H1 (cell line): ENCODE results near the gene FADD. TPM values are rescaled to one million over a fixed set of nuclear protein-coding genes. Genes with fewer than 3 reads are reported as not detected.
A peak's percentile ranks its signal among the peaks of the same experiment; 100 is the strongest.

Source experiments
- CTCF ChIA-PET: fragments of 300-600 bp; sonication (Branson Sonifier 250); formaldehyde crosslinking; loops from one replicate; lab custom pipeline; 2021; ENCODE audit not compliant: partially characterized antibody; lab: Charles Lee
- POLR2A ChIA-PET: fragments of 300-600 bp; sonication (Branson Sonifier 250); formaldehyde crosslinking; loops from one replicate; lab custom pipeline; 2021; ENCODE audit warnings: inconsistent platforms; ENCODE audit not compliant: partially characterized antibody; lab: Charles Lee
- DNase-seq, 2 experiments: peaks; one replicate each; pipeline versions ENCODE4 v3.0.0 to v3.0.0-alpha.2; 2010 to 2022; ENCODE audit warnings: low spot score in 2 of 2, low read depth in 1 of 2, mixed read lengths in 1 of 2
- FAIRE-seq: peaks from 2 replicates; lab custom pipeline; 2011; peaks lifted over from hg19 to GRCh38; lab: Jason Lieb, UNC
- H2AFZ ChIP-seq: 2 replicates; pipeline ENCODE4 v1.8.1; 2012; ENCODE audit warnings: low read length, inconsistent platforms
- H2AK5ac ChIP-seq: 2 replicates; pipeline ENCODE4 v1.6.1; 2013; ENCODE audit warnings: low read depth, low read length
- H2BK120ac ChIP-seq: replicated peaks from 2 replicates; pipeline ENCODE3; 2013; ENCODE audit warnings: low read depth, low read length, inconsistent platforms
- H2BK12ac ChIP-seq: 2 replicates; pipeline ENCODE4 v1.6.1; 2013; ENCODE audit warnings: low read depth, low read length
- H2BK15ac ChIP-seq: 2 replicates; pipeline ENCODE4 v1.6.1; 2013; ENCODE audit warnings: low read length
- H2BK20ac ChIP-seq: 2 replicates; pipeline ENCODE4 v1.6.1; 2013; ENCODE audit warnings: low read length
- H2BK5ac ChIP-seq: 2 replicates; pipeline ENCODE4 v1.6.1; 2013; ENCODE audit warnings: low read depth, low read length
- H3K14ac ChIP-seq: 2 replicates; pipeline ENCODE4 v1.6.1; 2013; ENCODE audit warnings: inconsistent platforms; ENCODE audit not compliant: insufficient read length
- H3K18ac ChIP-seq: 2 replicates; pipeline ENCODE4 v1.6.1; 2013; ENCODE audit warnings: low read length; ENCODE audit errors: extremely low read depth
- H3K23ac ChIP-seq: 2 replicates; pipeline ENCODE4 v1.6.1; 2013; ENCODE audit warnings: inconsistent platforms; ENCODE audit not compliant: insufficient read length
- H3K23me2 ChIP-seq: 2 replicates; pipeline ENCODE4 v1.6.1; 2013; ENCODE audit warnings: low read depth, low read length
- H3K27ac ChIP-seq: 2 replicates; pipeline ENCODE4 v1.6.1; 2011; ENCODE audit warnings: low read depth, low read length, inconsistent platforms
- H3K27me3 ChIP-seq, 4 experiments: replicated peaks in 1 of 4; 1 replicate in 1 of 4; 2 replicates in 3 of 4; pipeline versions ENCODE4 v1.6.1 to v1.8.1; 2011 to 2013; ENCODE audit warnings: low read length in 3 of 4, mild to moderate bottlenecking in 3 of 4, inconsistent platforms in 2 of 4, mixed read lengths in 2 of 4, moderate library complexity in 1 of 4; ENCODE audit not compliant: control insufficient read depth in 3 of 4, insufficient read depth in 3 of 4; ENCODE audit errors: extremely low read depth in 1 of 4
- H3K36me3 ChIP-seq, 4 experiments: 2 replicates each; pipeline versions ENCODE4 v1.6.1 to v1.8.1; 2011 to 2013; ENCODE audit warnings: mild to moderate bottlenecking in 4 of 4, low read length in 3 of 4, moderate library complexity in 2 of 4, control low read depth in 1 of 4, inconsistent platforms in 1 of 4; ENCODE audit not compliant: insufficient read depth in 4 of 4, control insufficient read depth in 2 of 4
- H3K4ac ChIP-seq: replicated peaks from 2 replicates; pipeline ENCODE3; 2013; ENCODE audit warnings: low read length, low read depth, mixed read lengths, inconsistent platforms; ENCODE audit not compliant: insufficient read length
- H3K4me1 ChIP-seq, 4 experiments: replicated peaks in 1 of 4; 1 replicate in 1 of 4; 2 replicates in 3 of 4; pipeline versions ENCODE4 v1.6.1 to v1.8.1; 2011 to 2013; ENCODE audit warnings: low read length in 3 of 4, inconsistent platforms in 2 of 4, mixed read lengths in 1 of 4; ENCODE audit not compliant: insufficient read depth in 4 of 4, control insufficient read depth in 3 of 4
- H3K4me2 ChIP-seq, 2 experiments: 2 replicates each; pipeline versions ENCODE4 v1.6.1 to v1.8.1; 2011 to 2013; ENCODE audit warnings: low read depth in 2 of 2, low read length in 2 of 2, control low read depth in 1 of 2, inconsistent platforms in 1 of 2, mild to moderate bottlenecking in 1 of 2; ENCODE audit not compliant: insufficient read depth in 1 of 2
- H3K4me3 ChIP-seq, 4 experiments: fragments of 200-600, 300-600 bp in 1 of 4; sonication (generic), shearing (Covaris generic), sonication (Bioruptor Twin) in 1 of 4; 2 replicates each; pipeline versions ENCODE4 v1.5.1 to v1.8.1; 2011 to 2016; ENCODE audit warnings: low read length in 4 of 4, low read depth in 3 of 4, control low read depth in 2 of 4, inconsistent platforms in 2 of 4, mild to moderate bottlenecking in 2 of 4, mixed read lengths in 1 of 4, moderate library complexity in 1 of 4; ENCODE audit not compliant: insufficient read depth in 2 of 4; ENCODE audit errors: extremely low read depth in 1 of 4
- H3K56ac ChIP-seq: replicated peaks from 2 replicates; pipeline ENCODE3; 2013; ENCODE audit warnings: low read depth, mild to moderate bottlenecking, mixed read lengths, low read length, inconsistent platforms; ENCODE audit not compliant: insufficient read length
- H3K79me1 ChIP-seq: 2 replicates; pipeline ENCODE4 v1.6.1; 2013; ENCODE audit warnings: low read depth, low read length, control low read depth
- H3K79me2 ChIP-seq, 2 experiments: 2 replicates each; pipeline versions ENCODE4 v1.6.1 to v1.8.1; 2012 to 2013; ENCODE audit warnings: low read length in 2 of 2, mild to moderate bottlenecking in 2 of 2, inconsistent platforms in 1 of 2; ENCODE audit not compliant: insufficient read depth in 2 of 2, control insufficient read depth in 1 of 2
- H3K9ac ChIP-seq, 4 experiments: replicated peaks in 1 of 4; 1 replicate in 1 of 4; 2 replicates in 3 of 4; pipeline versions ENCODE4 v1.6.1 to v1.8.1; 2011 to 2013; ENCODE audit warnings: low read depth in 3 of 4, low read length in 3 of 4, control low read depth in 2 of 4, mild to moderate bottlenecking in 2 of 4, moderate library complexity in 2 of 4, inconsistent platforms in 1 of 4; ENCODE audit errors: extremely low read depth in 1 of 4
- H3K9me3 ChIP-seq, 2 experiments: 2 replicates each; pipeline versions ENCODE4 v1.6.1 to v1.8.1; 2012 to 2013; ENCODE audit warnings: mild to moderate bottlenecking in 2 of 2, moderate library complexity in 2 of 2, control low read depth in 1 of 2, inconsistent platforms in 1 of 2, low read depth in 1 of 2, low read length in 1 of 2, mixed read lengths in 1 of 2; ENCODE audit not compliant: insufficient read depth in 2 of 2
- H4K20me1 ChIP-seq, 2 experiments: replicated peaks in 1 of 2; 2 replicates each; pipeline versions ENCODE3 to v1.8.1; 2011 to 2013; ENCODE audit warnings: inconsistent platforms in 2 of 2, low read length in 2 of 2, mild to moderate bottlenecking in 1 of 2; ENCODE audit not compliant: insufficient read depth in 2 of 2, control insufficient read depth in 1 of 2
- H4K5ac ChIP-seq: 2 replicates; pipeline ENCODE4 v1.6.1; 2013; ENCODE audit warnings: low read length, low read depth, mixed read lengths, inconsistent platforms; ENCODE audit not compliant: insufficient read length
- H4K8ac ChIP-seq: 2 replicates; pipeline ENCODE4 v1.8.0; 2013; ENCODE audit warnings: mild to moderate bottlenecking, moderate library complexity, low read length, inconsistent platforms; ENCODE audit not compliant: insufficient read depth; ENCODE audit errors: extremely low read depth
- H4K91ac ChIP-seq: replicated peaks from 2 replicates; pipeline ENCODE3; 2013; ENCODE audit warnings: low read length, mixed read lengths, inconsistent platforms; ENCODE audit not compliant: insufficient read length
- CHD2 ChIP-seq: IDR thresholded peaks from 2 replicates; pipeline ENCODE4 v1.6.1; 2012; ENCODE audit warnings: low read length, improper control_type of control experiment
- CTBP2 ChIP-seq: IDR thresholded peaks from 2 replicates; pipeline ENCODE4 v1.7.0; 2011; ENCODE audit warnings: borderline replicate concordance, mild to moderate bottlenecking, moderate library complexity, mixed read lengths, low read length; ENCODE audit not compliant: insufficient read depth, insufficient read length
- E2F6 ChIP-seq: IDR thresholded peaks from 2 replicates; pipeline ENCODE4 v1.6.1; 2012; ENCODE audit warnings: inconsistent platforms
- MAX ChIP-seq: IDR thresholded peaks from 2 replicates; pipeline ENCODE4 v1.6.1; 2012; ENCODE audit warnings: inconsistent platforms
- NANOG ChIP-seq: IDR thresholded peaks from 2 replicates; pipeline ENCODE4 v1.6.1; 2011; ENCODE audit warnings: low read length, low read depth, mild to moderate bottlenecking, inconsistent platforms; ENCODE audit not compliant: insufficient read depth, poor library complexity, severe bottlenecking
- RBBP5 ChIP-seq: IDR thresholded peaks from 2 replicates; pipeline ENCODE4 v1.7.1; 2012; ENCODE audit warnings: low read depth, mild to moderate bottlenecking, inconsistent platforms, low read length, moderate library complexity, borderline replicate concordance
- RNF2 ChIP-seq: fragments of 200-900, 300-1000 bp; sonication (generic); IDR thresholded peaks from 2 replicates; pipeline ENCODE4 v1.7.1; 2016; ENCODE audit warnings: borderline replicate concordance, low read depth, mild to moderate bottlenecking, antibody characterized with exemption, low read length; ENCODE audit not compliant: poor library complexity, severe bottlenecking; ENCODE audit errors: missing control alignments
- SIRT6 ChIP-seq: IDR thresholded peaks from one replicate; pipeline ENCODE4 v1.7.1; 2012; ENCODE audit warnings: low read length, inconsistent platforms
- TBP ChIP-seq: IDR thresholded peaks from 2 replicates; pipeline ENCODE4 v1.6.1; 2011; ENCODE audit warnings: low read depth, low read length, improper control_type of control experiment
- WGBS, 2 experiments: shearing (Covaris generic) in 1 of 2; methylation state at CpG; one replicate each; pipeline versions ENCODE4 v1.1.6 to v1.1.7; 2013 to 2015; ENCODE audit warnings: low lambda C conversion rate in 2 of 2, mixed read lengths in 2 of 2, inconsistent platforms in 1 of 2, low coverage in 1 of 2, missing lambda C conversion rate in 1 of 2; ENCODE audit not compliant: insufficient replicate concordance in 2 of 2, insufficient coverage in 1 of 2, insufficient read length in 1 of 2; ENCODE audit errors: extremely low coverage in 1 of 2, missing lambda C conversion rate in 1 of 2; 5-methylcytosine and 5-hydroxymethylcytosine counted together
- polyA plus RNA-seq, 7 experiments: library from polyadenylated mRNA; depleted of rRNA in 3 of 7; stranded (reverse) in 5 of 7; unstranded in 2 of 7; fragments of >200 nt in 5 of 7; fragments of 200-250 nt in 2 of 7; gene quantifications; 1 replicate in 5 of 7; 2 replicates in 1 of 7; 4 replicates in 1 of 7; pipeline versions ENCODE4 v1.2.1 to v1.2.3, GENCODE V29; 2011 to 2013; ENCODE audit warnings: missing spikeins in 2 of 7, mixed read lengths in 2 of 7
- total RNA-seq: library from RNA; stranded (reverse); fragmentation: NEBNext Ultra II Directional; extraction: Animal tissue kit (Norgen Biotek cat#: 25700); gene quantifications from 2 replicates; pipeline ENCODE4 v1.2.1, GENCODE V29; 2021

The FADD gene
- total and polyA plus RNA-seq, 2 of the 8 experiments (the other 6 are each of a cell fraction or from before 2014, with no cell fraction given): 29.0 to 43.9 TPM

- Histone ChIP-seq H3K36me3 (peaks cover 10 to 15% (median 13%) of the 10 kb centered on the region in 4 experiments), H2BK120ac (no peak overlapping the region), H2BK5ac (no peak overlapping the region), H4K8ac (no peak overlapping the region), H3K4me3 (peak overlapping the region; percentile 86 to 90 (median 86); a peak in 5 of 8 replicates), H3K4ac (no peak overlapping the region), H2AFZ (peak overlapping the region; percentile 18; the same call in 1 of the 2 replicates), H3K4me2 (peak overlapping the region; percentile 70 to 89), H3K18ac (no peak overlapping the region), H3K23ac (no peak overlapping the region), H3K14ac (no peak overlapping the region), H2BK15ac (peak overlapping the region; percentile 29; the same call in 1 of the 2 replicates), H3K4me1 (peaks cover 7 to 17% (median 9%) of the 10 kb centered on the region in 4 experiments), H3K9me3 (no peaks in the 10 kb centered on the region), H4K20me1 (peaks cover 18 to 21% of the 10 kb centered on the region in 2 experiments), H4K91ac (peak overlapping the region; percentile 29), H3K27ac (no peak overlapping the region), H3K79me2 (peaks cover 9 to 34% of the 10 kb centered on the region in 2 experiments), H3K56ac (no peak overlapping the region), H2AK5ac (no peak overlapping the region), H3K9ac (no peak overlapping the region; a peak in 1 of 7 replicates), H3K79me1 (peaks cover 6% of the 10 kb centered on the region; the same call in 1 of the 2 replicates), H2BK20ac (no peak overlapping the region), H4K5ac (no peak overlapping the region), H3K27me3 (no peaks in the 10 kb centered on the region), H2BK12ac (no peak overlapping the region), H3K23me2 (peaks cover 10% of the 10 kb centered on the region)
- 89% methylated on average over 26 of the region's 29 CpGs; no CpG with 5 or more reads in 1 of the 2 experiments for WGBS, 2 experiments
- no peak for DNase-seq
- ChIA-PET POLR2A (interaction anchor here (3.5 kb wide), 1 partner anchor 11 kb away, joined by 22 read pairs; no protein-coding TSS in a partner anchor), CTCF (no interaction called here)
- FAIRE-seq: no peak
- TF ChIP-seq TBP (no peak), MAX (no peak), CTBP2 (no peak), SIRT6 (no peak), RNF2 (no peak), RBBP5 (no peak), CHD2 (no peak), E2F6 (no peak), NANOG (no peak)
Observed at GRCh38 chr11:70201882-70202861, 924 bp upstream of the FADD start.
